ENCODE data around the gene ARHGAP4. TPM values are rescaled to one million over a fixed set of nuclear protein-coding genes. Genes with fewer than 3 reads are reported as not detected.
A peak's percentile ranks its signal among the peaks of the same experiment; 100 is the strongest.

ARHGAP4 gene
- total RNA-seq, 1 experiment from 2014 or later, result 15.0 TPM

- no peak for DNase-seq (ENCODE audit: low read depth, low spot score)
- in situ Hi-C loops (cut with HindIII; ENCODE audit: low pct_unique_long_range_greater_than_20kb, low sequenced_read_pairs), result no loop called here
Observed at GRCh38 chrX:153903238-153903980, 22.7 kb downstream of the ARHGAP4 start.

DNA sequence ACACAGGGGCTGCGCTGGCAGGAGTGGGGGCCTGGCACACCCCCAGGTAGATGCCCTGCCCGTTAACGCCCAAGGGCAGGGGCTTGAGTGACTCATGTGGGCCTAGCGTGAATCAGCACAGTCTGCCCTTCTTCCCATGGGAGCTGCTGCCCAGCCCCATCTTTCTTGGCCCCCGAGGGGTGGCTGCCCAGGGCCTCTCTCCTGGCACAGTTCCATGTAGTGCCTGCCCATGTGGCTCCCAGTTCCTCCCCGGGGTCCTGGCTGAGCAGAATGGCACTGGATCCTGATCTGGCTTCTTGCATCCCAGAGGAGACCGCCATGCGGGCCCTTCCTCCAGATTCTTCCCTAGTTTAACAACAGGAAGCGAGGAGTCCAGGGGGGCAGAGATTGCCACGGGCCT is 23.7 kb downstream of the ARHGAP4 start:
- DNase-seq (ENCODE audit: low read depth, low spot score), result no peak
- in situ Hi-C loops (cut with HindIII; ENCODE audit: low pct_unique_long_range_greater_than_20kb, low sequenced_read_pairs), result no loop called here

DNA sequence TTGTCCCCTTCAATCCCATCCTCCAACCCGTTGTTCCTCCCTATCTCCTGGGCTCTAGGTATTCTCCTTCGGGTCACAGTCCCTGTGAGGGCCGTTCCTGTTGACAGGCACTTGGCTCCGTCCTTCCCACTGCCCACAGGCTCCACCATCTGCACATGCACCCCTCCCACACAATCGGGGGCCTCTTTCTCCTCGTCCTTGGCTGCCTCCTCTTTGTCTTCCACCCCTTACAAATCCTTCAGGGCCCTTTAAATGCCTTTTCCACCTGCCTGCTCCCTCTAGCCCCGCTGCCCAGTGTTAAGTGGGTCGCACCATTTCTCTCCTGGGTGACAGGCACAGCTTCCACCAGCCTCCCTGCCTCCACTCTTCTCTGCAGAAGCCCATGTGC is 24.3 kb downstream of the ARHGAP4 start:
- in situ Hi-C loops (cut with HindIII; ENCODE audit: low pct_unique_long_range_greater_than_20kb, low sequenced_read_pairs), result no loop called here
- no peak for DNase-seq (ENCODE audit: low read depth, low spot score)

DNA sequence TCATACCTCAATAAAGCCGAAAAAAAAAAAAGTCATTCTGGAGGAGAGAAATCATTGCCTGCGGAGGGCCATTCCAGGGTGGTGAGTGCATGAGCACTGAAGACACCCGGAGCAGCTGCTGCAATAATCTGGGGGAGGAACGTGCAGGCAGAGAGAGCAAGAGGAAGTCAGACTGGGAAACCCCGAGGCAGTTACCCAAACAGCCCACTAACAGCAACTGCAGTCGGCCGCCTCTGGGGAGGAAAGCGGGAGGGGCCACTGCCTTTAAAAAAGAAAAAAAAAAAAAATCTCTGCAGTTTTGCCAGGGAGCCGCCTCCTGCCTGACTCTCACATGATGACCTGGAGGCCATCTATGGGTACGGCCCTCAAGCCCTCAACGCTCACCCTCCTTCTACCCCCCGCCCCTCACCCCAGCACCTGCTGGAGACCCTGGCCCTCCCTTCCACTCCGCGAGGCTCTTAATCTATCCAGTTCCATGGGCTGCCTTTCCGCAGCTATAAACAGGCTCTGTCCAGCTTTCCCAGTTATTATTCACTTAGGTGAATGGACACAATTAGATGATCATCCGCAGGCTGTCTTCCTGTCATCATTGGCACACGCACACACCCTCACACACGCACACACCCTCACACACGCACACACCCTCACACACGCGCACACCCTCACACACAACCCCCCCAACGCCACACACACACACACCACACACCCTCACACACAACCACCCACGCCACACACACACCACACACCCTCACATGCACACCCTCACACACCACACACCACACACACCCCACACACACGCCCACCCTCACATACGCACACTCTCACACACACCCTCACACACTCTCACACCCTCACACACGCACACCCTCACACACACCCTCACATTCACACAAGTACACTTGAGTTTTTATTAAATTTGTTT is 25.0 kb downstream of the ARHGAP4 start:
- DNase-seq (ENCODE audit: low read depth, low spot score), result peak; percentile 94
- in situ Hi-C loops (cut with HindIII; ENCODE audit: low pct_unique_long_range_greater_than_20kb, low sequenced_read_pairs), result no loop called here

- in situ Hi-C loops (cut with HindIII; ENCODE audit: low pct_unique_long_range_greater_than_20kb, low sequenced_read_pairs), result no loop called here
- no peak for DNase-seq (ENCODE audit: low read depth, low spot score)
Observed at GRCh38 chrX:153897899-153898298, 28.2 kb downstream of the ARHGAP4 start.

GRCh38 chrX:153889123-153889522 is 36.9 kb downstream of the ARHGAP4 start:
- in situ Hi-C loops (cut with HindIII; ENCODE audit: low pct_unique_long_range_greater_than_20kb, low sequenced_read_pairs), result no loop called here
- no peak for DNase-seq (ENCODE audit: low read depth, low spot score)

- in situ Hi-C loops (cut with HindIII; ENCODE audit: low pct_unique_long_range_greater_than_20kb, low sequenced_read_pairs), result no loop called here
- no peak for DNase-seq (ENCODE audit: low read depth, low spot score)
Observed at GRCh38 chrX:153888344-153888743, 37.7 kb downstream of the ARHGAP4 start.

GRCh38 chrX:153887385-153887784 is 38.7 kb downstream of the ARHGAP4 start:
- no peak for DNase-seq (ENCODE audit: low read depth, low spot score)
- in situ Hi-C loops (cut with HindIII; ENCODE audit: low pct_unique_long_range_greater_than_20kb, low sequenced_read_pairs), result no loop called here

- DNase-seq (ENCODE audit: low read depth, low spot score), result no peak
- in situ Hi-C loops (cut with HindIII; ENCODE audit: low pct_unique_long_range_greater_than_20kb, low sequenced_read_pairs), result no loop called here
Observed at GRCh38 chrX:153886915-153887314, 39.1 kb downstream of the ARHGAP4 start.

- in situ Hi-C loops (cut with HindIII; ENCODE audit: low pct_unique_long_range_greater_than_20kb, low sequenced_read_pairs), result no loop called here
- peak; percentile 22 for DNase-seq (ENCODE audit: low read depth, low spot score)
Observed at GRCh38 chrX:153885968-153886903, 39.8 kb downstream of the ARHGAP4 start, which contains the start of gene L1CAM. TSS of gene L1CAM (minus strand) at chrX:153886173. CDS start at chrX:153875836, 10,337 bp downstream.

- in situ Hi-C loops (cut with HindIII; ENCODE audit: low pct_unique_long_range_greater_than_20kb, low sequenced_read_pairs), result no loop called here
- no peak for DNase-seq (ENCODE audit: low read depth, low spot score)
Observed at GRCh38 chrX:153885208-153885787, 40.8 kb downstream of the ARHGAP4 start.

GRCh38 chrX:153884590-153884989 is 41.5 kb downstream of the ARHGAP4 start:
- no peak for DNase-seq (ENCODE audit: low read depth, low spot score)
- in situ Hi-C loops (cut with HindIII; ENCODE audit: low pct_unique_long_range_greater_than_20kb, low sequenced_read_pairs), result no loop called here

DNA sequence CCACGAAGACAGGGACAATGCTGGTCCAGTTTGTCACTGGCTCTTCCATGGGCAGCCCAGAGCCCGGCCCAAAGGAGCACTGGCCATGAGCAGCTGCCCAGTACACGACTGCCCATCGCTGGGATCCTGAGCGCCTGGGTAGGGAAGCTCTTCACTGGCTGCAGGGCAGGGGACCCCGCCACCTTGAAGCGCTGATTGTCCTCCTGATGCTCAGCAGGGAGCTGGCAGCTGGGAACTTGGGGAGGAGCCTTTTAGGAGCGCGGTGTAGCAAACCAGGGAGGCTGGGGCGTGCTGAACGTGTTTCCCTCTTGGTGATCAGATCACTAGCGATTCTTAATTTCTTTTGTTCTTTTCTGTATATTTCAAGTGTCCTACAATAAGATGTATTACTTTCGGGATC is 41.9 kb downstream of the ARHGAP4 start:
- in situ Hi-C loops (cut with HindIII; ENCODE audit: low pct_unique_long_range_greater_than_20kb, low sequenced_read_pairs), result no loop called here
- no peak for DNase-seq (ENCODE audit: low read depth, low spot score)

- in situ Hi-C loops (cut with HindIII; ENCODE audit: low pct_unique_long_range_greater_than_20kb, low sequenced_read_pairs), result no loop called here
- no peak for DNase-seq (ENCODE audit: low read depth, low spot score)
Observed at GRCh38 chrX:153883163-153883843, 42.8 kb downstream of the ARHGAP4 start.

DNA sequence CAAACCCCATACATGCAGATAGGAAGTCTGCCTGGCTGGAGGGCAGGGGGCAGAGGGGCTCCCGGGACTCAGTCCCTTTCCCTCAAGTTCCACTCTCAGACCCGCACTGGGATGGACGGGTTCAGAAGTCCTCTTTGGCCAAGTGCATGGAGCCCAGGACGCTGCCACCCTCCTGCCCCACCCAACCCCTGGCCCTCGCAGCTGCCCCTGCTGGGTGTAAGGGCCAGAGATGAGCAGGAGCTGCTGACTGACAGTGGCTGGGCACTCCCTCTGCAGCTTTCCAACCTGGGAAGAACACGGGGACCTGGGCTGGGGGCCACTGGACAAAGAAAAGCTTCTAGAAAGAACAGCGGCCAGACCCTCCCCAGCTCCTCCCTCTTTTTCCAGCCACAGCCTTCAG is 43.5 kb downstream of the ARHGAP4 start:
- DNase-seq (ENCODE audit: low read depth, low spot score), result no peak

GRCh38 chrX:153882086-153882498 is 44.0 kb downstream of the ARHGAP4 start:
- no peak for DNase-seq (ENCODE audit: low read depth, low spot score)
- in situ Hi-C loops (cut with HindIII; ENCODE audit: low pct_unique_long_range_greater_than_20kb, low sequenced_read_pairs), result no loop called here

More for the DNA sequence above, 43.5 kb downstream of the ARHGAP4 start:
- in situ Hi-C loops (cut with HindIII; ENCODE audit: low pct_unique_long_range_greater_than_20kb, low sequenced_read_pairs), result no loop called here

- in situ Hi-C loops (cut with HindIII; ENCODE audit: low pct_unique_long_range_greater_than_20kb, low sequenced_read_pairs), result no loop called here
- no peak for DNase-seq (ENCODE audit: low read depth, low spot score)
Observed at GRCh38 chrX:153881281-153881680, 44.8 kb downstream of the ARHGAP4 start.
